GM12892 (cell line): ENCODE measurements around the gene FAM3D.

Source experiments
- DNase-seq: peaks from one replicate; pipeline ENCODE4 v3.0.0; 2011; ENCODE audit not compliant: insufficient read length
- FAIRE-seq: peaks from 2 replicates; lab custom pipeline; 2011; peaks lifted over from hg19 to GRCh38; lab: Jason Lieb, UNC
- POLR2A ChIP-seq: IDR thresholded peaks from 2 replicates; pipeline ENCODE4 v1.6.1; 2011; ENCODE audit warnings: low read depth, low read length, control low read depth
- POLR2AphosphoS5 ChIP-seq: IDR thresholded peaks from 2 replicates; pipeline ENCODE4 v1.6.1; 2011; ENCODE audit warnings: low read depth, low read length, control low read depth
- TAF1 ChIP-seq: IDR thresholded peaks from 2 replicates; pipeline ENCODE4 v1.6.1; 2011; ENCODE audit warnings: low read depth, mild to moderate bottlenecking, control low read depth, low read length, borderline replicate concordance

Gene FAM3D

GRCh38 chr3:58664611-58665010 lies 2.0 kb downstream of the FAM3D start:
- TF ChIP-seq POLR2AphosphoS5 = no peak
- no peak for TF ChIP-seq TAF1
- no peak for TF ChIP-seq POLR2A
- no peak for FAIRE-seq
- DNase-seq = no peak

GRCh38 chr3:58661836-58662420 lies 4.6 kb downstream of the FAM3D start:
- DNase-seq (no peak), FAIRE-seq (no peak)
- TF ChIP-seq TAF1 = no peak

GRCh38 chr3:58660998-58661397 lies 5.6 kb downstream of the FAM3D start:
- FAIRE-seq = no peak
- no peak for DNase-seq
- TF ChIP-seq POLR2A = no peak
- no peak for TF ChIP-seq TAF1

- DNase-seq (no peak), FAIRE-seq (no peak)
- TF ChIP-seq TAF1 (no peak), POLR2A (no peak)
These were observed 7.4 kb downstream of the FAM3D start for GRCh38 chr3:58659051-58659675.

GRCh38 chr3:58658508-58658907 lies 8.1 kb downstream of the FAM3D start:
- DNase-seq (no peak), FAIRE-seq (no peak)
- TF ChIP-seq TAF1 = no peak
- TF ChIP-seq POLR2A = no peak
- TF ChIP-seq POLR2AphosphoS5 = no peak

- FAIRE-seq = no peak
- TF ChIP-seq POLR2A = no peak
- no peak for TF ChIP-seq TAF1
- no peak for TF ChIP-seq POLR2AphosphoS5
- no peak for DNase-seq
These were observed 8.9 kb downstream of the FAM3D start for GRCh38 chr3:58657571-58658141.

GRCh38 chr3:58657036-58657520 lies 9.5 kb downstream of the FAM3D start:
- no peak for TF ChIP-seq TAF1
- no peak for TF ChIP-seq POLR2AphosphoS5
- TF ChIP-seq POLR2A = no peak
- no peak for DNase-seq
- FAIRE-seq = no peak

GRCh38 chr3:58656631-58657030 lies 9.9 kb downstream of the FAM3D start:
- TF ChIP-seq POLR2A = no peak
- TF ChIP-seq TAF1 = no peak
- TF ChIP-seq POLR2AphosphoS5 = no peak
- no peak for DNase-seq
- FAIRE-seq = no peak

GRCh38 chr3:58654466-58654865 lies 12.1 kb downstream of the FAM3D start:
- DNase-seq = no peak
- TF ChIP-seq TAF1 = no peak
- TF ChIP-seq POLR2A = no peak
- TF ChIP-seq POLR2AphosphoS5 = no peak
- no peak for FAIRE-seq

GRCh38 chr3:58652624-58653023 lies 13.9 kb downstream of the FAM3D start:
- DNase-seq (no peak), FAIRE-seq (no peak)
- TF ChIP-seq POLR2AphosphoS5 (no peak), POLR2A (no peak), TAF1 (no peak)

GRCh38 chr3:58651276-58651675 lies 15.3 kb downstream of the FAM3D start:
- FAIRE-seq (no peak), DNase-seq (no peak)
- no peak for TF ChIP-seq POLR2A
- no peak for TF ChIP-seq TAF1
- TF ChIP-seq POLR2AphosphoS5 = no peak

GRCh38 chr3:58647381-58648141 lies 19.0 kb downstream of the FAM3D start:
- no peak for FAIRE-seq
- DNase-seq = no peak
- no peak for TF ChIP-seq POLR2AphosphoS5
- no peak for TF ChIP-seq POLR2A
- no peak for TF ChIP-seq TAF1
